ENCODE results near the gene ADAP1. TPM values are rescaled to one million over a fixed set of nuclear protein-coding genes. Genes with fewer than 3 reads are reported as not detected.
A peak's percentile ranks its signal among the peaks of the same experiment; 100 is the strongest.

The ADAP1 gene
- total RNA-seq, 1 experiment from 2014 or later = 6.2 TPM

DNA sequence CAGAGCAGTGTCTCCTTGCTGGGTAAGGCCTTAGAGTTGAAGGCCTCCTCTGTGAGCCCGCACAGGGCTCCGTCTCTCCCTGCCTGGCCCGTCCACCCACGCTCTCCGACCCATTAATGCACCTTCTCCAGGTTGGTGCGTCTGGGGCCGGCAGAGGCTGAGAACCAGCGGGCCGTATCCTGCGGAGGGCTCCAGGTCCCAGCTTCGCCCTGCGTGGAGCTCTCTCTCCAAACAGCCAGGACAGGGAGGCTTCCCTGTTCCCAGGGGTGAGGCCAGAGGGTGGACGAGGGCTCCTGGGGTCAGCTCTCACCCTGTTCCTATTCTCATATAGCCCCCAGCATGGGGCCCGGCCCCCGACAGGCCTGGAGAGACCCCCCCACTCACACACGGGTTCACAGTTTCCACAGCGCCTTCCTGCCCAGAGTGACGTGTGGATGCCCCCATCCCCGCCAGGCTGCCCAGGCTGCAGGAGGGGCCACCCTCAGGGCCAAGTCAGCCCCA, 43.5 kb downstream of the ADAP1 start:
- peaks cover 0 to 5% of the 10 kb centered on the region in 2 experiments; a peak in 1 of 4 replicates for H3K4me1 Mint-ChIP-seq

More for the DNA sequence above, 43.5 kb downstream of the ADAP1 start:
- no peak overlapping the region for H3K4me2 ChIP-seq (ENCODE audit: insufficient read depth, insufficient read length, low read length)
- H3K23ac ChIP-seq (ENCODE audit: insufficient read length, low read depth, low read length) = no peak overlapping the region
- no peak overlapping the region for H2BK120ac ChIP-seq (ENCODE audit: low read depth, low read length, poor library complexity, severe bottlenecking)
- no peak overlapping the region for H3K14ac ChIP-seq (ENCODE audit: insufficient read depth, low read length)
- no peak overlapping the region for H2BK5ac ChIP-seq (ENCODE audit: insufficient read length, low read length)
- H3K27me3 Mint-ChIP-seq (ENCODE audit: low read depth) = peaks cover 14% of the 10 kb centered on the region
- H4K20me1 ChIP-seq (ENCODE audit: control insufficient read depth, insufficient read depth, insufficient read length) = no peaks in the 10 kb centered on the region
- H3K4ac ChIP-seq (ENCODE audit: low read depth, low read length) = no peak overlapping the region
- no peak overlapping the region for H2AK5ac ChIP-seq (ENCODE audit: insufficient read length, low read length)
- TF ChIP-seq, protein P1, sequence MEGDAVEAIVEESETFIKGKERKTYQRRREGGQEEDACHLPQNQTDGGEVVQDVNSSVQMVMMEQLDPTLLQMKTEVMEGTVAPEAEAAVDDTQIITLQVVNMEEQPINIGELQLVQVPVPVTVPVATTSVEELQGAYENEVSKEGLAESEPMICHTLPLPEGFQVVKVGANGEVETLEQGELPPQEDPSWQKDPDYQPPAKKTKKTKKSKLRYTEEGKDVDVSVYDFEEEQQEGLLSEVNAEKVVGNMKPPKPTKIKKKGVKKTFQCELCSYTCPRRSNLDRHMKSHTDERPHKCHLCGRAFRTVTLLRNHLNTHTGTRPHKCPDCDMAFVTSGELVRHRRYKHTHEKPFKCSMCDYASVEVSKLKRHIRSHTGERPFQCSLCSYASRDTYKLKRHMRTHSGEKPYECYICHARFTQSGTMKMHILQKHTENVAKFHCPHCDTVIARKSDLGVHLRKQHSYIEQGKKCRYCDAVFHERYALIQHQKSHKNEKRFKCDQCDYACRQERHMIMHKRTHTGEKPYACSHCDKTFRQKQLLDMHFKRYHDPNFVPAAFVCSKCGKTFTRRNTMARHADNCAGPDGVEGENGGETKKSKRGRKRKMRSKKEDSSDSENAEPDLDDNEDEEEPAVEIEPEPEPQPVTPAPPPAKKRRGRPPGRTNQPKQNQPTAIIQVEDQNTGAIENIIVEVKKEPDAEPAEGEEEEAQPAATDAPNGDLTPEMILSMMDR (conservative IDR thresholded peaks at IDR 0.05) = no peak
- H3K27ac ChIP-seq (ENCODE audit: insufficient read length, low read depth, low read length) = no peak overlapping the region
- H3K18ac ChIP-seq (ENCODE audit: insufficient read length, low read depth, low read length) = peak overlapping the region; percentile 19
- no peak overlapping the region for H3K4me3 Mint-ChIP-seq
- H3K27me3 ChIP-seq (ENCODE audit: insufficient read depth, low read length) = no peaks in the 10 kb centered on the region
- no peak overlapping the region for H3K9ac ChIP-seq (ENCODE audit: extremely low read depth, insufficient read length, low read length)
- no peaks in the 10 kb centered on the region for H3K9me3 ChIP-seq (ENCODE audit: control insufficient read depth, low read depth, low read length)
- no peak overlapping the region for H4K8ac ChIP-seq (replicated peaks; ENCODE audit: insufficient read length, low read depth, low read length)
- H3K4me1 ChIP-seq (ENCODE audit: insufficient read depth, low read length) = no peaks in the 10 kb centered on the region; the same call in 1 of the 2 replicates
- H3T11ph ChIP-seq (ENCODE audit: low read length) = no peak overlapping the region
- WGBS (ENCODE audit: extremely low coverage, insufficient read length, low lambda C conversion rate) = no CpG with 5 or more reads among the region's 19 CpGs
- H3K27ac Mint-ChIP-seq = no peak overlapping the region
- H4K5ac ChIP-seq (ENCODE audit: insufficient read length, low read depth, low read length) = no peak overlapping the region
- H2AFZ ChIP-seq (ENCODE audit: low read length) = no peak overlapping the region
- no peaks in the 10 kb centered on the region for H3K79me2 ChIP-seq (ENCODE audit: insufficient read depth, low read length)
- H3K79me1 ChIP-seq (ENCODE audit: insufficient read depth, low read depth, low read length, poor library complexity, severe bottlenecking) = no peaks in the 10 kb centered on the region
- no peaks in the 10 kb centered on the region for H3K9me3 Mint-ChIP-seq
- no peak overlapping the region for H2BK15ac ChIP-seq (ENCODE audit: low read depth, low read length)
- no peaks in the 10 kb centered on the region for H3K36me3 Mint-ChIP-seq (ENCODE audit: insufficient read depth in 1 of 3, low read depth in 3 of 3)
- H3K56ac ChIP-seq (ENCODE audit: insufficient read length, low read depth, low read length) = no peak overlapping the region
- H2BK20ac ChIP-seq (ENCODE audit: low read depth, low read length, poor library complexity, severe bottlenecking) = no peak overlapping the region
- no peak overlapping the region for H2BK12ac ChIP-seq (ENCODE audit: insufficient read length, low read depth, low read length)
- H3K23me2 ChIP-seq (ENCODE audit: insufficient read length, low read depth, low read length, poor library complexity, severe bottlenecking) = peaks cover 3% of the 10 kb centered on the region
- H4K91ac ChIP-seq (ENCODE audit: insufficient read length, low read depth, low read length) = no peak overlapping the region
- DNase-seq = no peak

All from H9 (cell line).